H1 (cell line): ENCODE measurements around the gene TNPO2. TPM values are rescaled to one million over a fixed set of nuclear protein-coding genes. Genes with fewer than 3 reads are reported as not detected.

Experiments
- CTCF ChIA-PET: fragments of 300-600 bp; sonication (Branson Sonifier 250); formaldehyde crosslinking; loops from one replicate; lab custom pipeline; 2021; ENCODE audit not compliant: partially characterized antibody; lab: Charles Lee
- POLR2A ChIA-PET: fragments of 300-600 bp; sonication (Branson Sonifier 250); formaldehyde crosslinking; loops from one replicate; lab custom pipeline; 2021; ENCODE audit warnings: inconsistent platforms; ENCODE audit not compliant: partially characterized antibody; lab: Charles Lee
- DNase-seq, 2 experiments: peaks; one replicate each; pipeline versions ENCODE4 v3.0.0 to v3.0.0-alpha.2; 2010 to 2022; ENCODE audit warnings: low spot score in 2 of 2, low read depth in 1 of 2, mixed read lengths in 1 of 2
- FAIRE-seq: peaks from 2 replicates; lab custom pipeline; 2011; peaks lifted over from hg19 to GRCh38; lab: Jason Lieb, UNC
- H2AFZ ChIP-seq: 2 replicates; pipeline ENCODE4 v1.8.1; 2012; ENCODE audit warnings: low read length, inconsistent platforms
- H2AK5ac ChIP-seq: 2 replicates; pipeline ENCODE4 v1.6.1; 2013; ENCODE audit warnings: low read depth, low read length
- H2BK120ac ChIP-seq: replicated peaks from 2 replicates; pipeline ENCODE3; 2013; ENCODE audit warnings: low read depth, low read length, inconsistent platforms
- H2BK12ac ChIP-seq: 2 replicates; pipeline ENCODE4 v1.6.1; 2013; ENCODE audit warnings: low read depth, low read length
- H2BK15ac ChIP-seq: 2 replicates; pipeline ENCODE4 v1.6.1; 2013; ENCODE audit warnings: low read length
- H2BK20ac ChIP-seq: 2 replicates; pipeline ENCODE4 v1.6.1; 2013; ENCODE audit warnings: low read length
- H2BK5ac ChIP-seq: 2 replicates; pipeline ENCODE4 v1.6.1; 2013; ENCODE audit warnings: low read depth, low read length
- H3K14ac ChIP-seq: 2 replicates; pipeline ENCODE4 v1.6.1; 2013; ENCODE audit warnings: inconsistent platforms; ENCODE audit not compliant: insufficient read length
- H3K18ac ChIP-seq: 2 replicates; pipeline ENCODE4 v1.6.1; 2013; ENCODE audit warnings: low read length; ENCODE audit errors: extremely low read depth
- H3K23ac ChIP-seq: 2 replicates; pipeline ENCODE4 v1.6.1; 2013; ENCODE audit warnings: inconsistent platforms; ENCODE audit not compliant: insufficient read length
- H3K23me2 ChIP-seq: 2 replicates; pipeline ENCODE4 v1.6.1; 2013; ENCODE audit warnings: low read depth, low read length
- H3K27ac ChIP-seq: 2 replicates; pipeline ENCODE4 v1.6.1; 2011; ENCODE audit warnings: low read depth, low read length, inconsistent platforms
- H3K27me3 ChIP-seq, 4 experiments: replicated peaks in 1 of 4; 1 replicate in 1 of 4; 2 replicates in 3 of 4; pipeline versions ENCODE4 v1.6.1 to v1.8.1; 2011 to 2013; ENCODE audit warnings: low read length in 3 of 4, mild to moderate bottlenecking in 3 of 4, inconsistent platforms in 2 of 4, mixed read lengths in 2 of 4, moderate library complexity in 1 of 4; ENCODE audit not compliant: control insufficient read depth in 3 of 4, insufficient read depth in 3 of 4; ENCODE audit errors: extremely low read depth in 1 of 4
- H3K36me3 ChIP-seq, 4 experiments: 2 replicates each; pipeline versions ENCODE4 v1.6.1 to v1.8.1; 2011 to 2013; ENCODE audit warnings: mild to moderate bottlenecking in 4 of 4, low read length in 3 of 4, moderate library complexity in 2 of 4, control low read depth in 1 of 4, inconsistent platforms in 1 of 4; ENCODE audit not compliant: insufficient read depth in 4 of 4, control insufficient read depth in 2 of 4
- H3K4ac ChIP-seq: replicated peaks from 2 replicates; pipeline ENCODE3; 2013; ENCODE audit warnings: low read length, low read depth, mixed read lengths, inconsistent platforms; ENCODE audit not compliant: insufficient read length
- H3K4me1 ChIP-seq, 4 experiments: replicated peaks in 1 of 4; 1 replicate in 1 of 4; 2 replicates in 3 of 4; pipeline versions ENCODE4 v1.6.1 to v1.8.1; 2011 to 2013; ENCODE audit warnings: low read length in 3 of 4, inconsistent platforms in 2 of 4, mixed read lengths in 1 of 4; ENCODE audit not compliant: insufficient read depth in 4 of 4, control insufficient read depth in 3 of 4
- H3K4me2 ChIP-seq, 2 experiments: 2 replicates each; pipeline versions ENCODE4 v1.6.1 to v1.8.1; 2011 to 2013; ENCODE audit warnings: low read depth in 2 of 2, low read length in 2 of 2, control low read depth in 1 of 2, inconsistent platforms in 1 of 2, mild to moderate bottlenecking in 1 of 2; ENCODE audit not compliant: insufficient read depth in 1 of 2
- H3K4me3 ChIP-seq, 4 experiments: fragments of 200-600, 300-600 bp in 1 of 4; sonication (generic), shearing (Covaris generic), sonication (Bioruptor Twin) in 1 of 4; 2 replicates each; pipeline versions ENCODE4 v1.5.1 to v1.8.1; 2011 to 2016; ENCODE audit warnings: low read length in 4 of 4, low read depth in 3 of 4, control low read depth in 2 of 4, inconsistent platforms in 2 of 4, mild to moderate bottlenecking in 2 of 4, mixed read lengths in 1 of 4, moderate library complexity in 1 of 4; ENCODE audit not compliant: insufficient read depth in 2 of 4; ENCODE audit errors: extremely low read depth in 1 of 4
- H3K56ac ChIP-seq: replicated peaks from 2 replicates; pipeline ENCODE3; 2013; ENCODE audit warnings: low read depth, mild to moderate bottlenecking, mixed read lengths, low read length, inconsistent platforms; ENCODE audit not compliant: insufficient read length
- H3K79me1 ChIP-seq: 2 replicates; pipeline ENCODE4 v1.6.1; 2013; ENCODE audit warnings: low read depth, low read length, control low read depth
- H3K79me2 ChIP-seq, 2 experiments: 2 replicates each; pipeline versions ENCODE4 v1.6.1 to v1.8.1; 2012 to 2013; ENCODE audit warnings: low read length in 2 of 2, mild to moderate bottlenecking in 2 of 2, inconsistent platforms in 1 of 2; ENCODE audit not compliant: insufficient read depth in 2 of 2, control insufficient read depth in 1 of 2
- H3K9ac ChIP-seq, 4 experiments: replicated peaks in 1 of 4; 1 replicate in 1 of 4; 2 replicates in 3 of 4; pipeline versions ENCODE4 v1.6.1 to v1.8.1; 2011 to 2013; ENCODE audit warnings: low read depth in 3 of 4, low read length in 3 of 4, control low read depth in 2 of 4, mild to moderate bottlenecking in 2 of 4, moderate library complexity in 2 of 4, inconsistent platforms in 1 of 4; ENCODE audit errors: extremely low read depth in 1 of 4
- H3K9me3 ChIP-seq, 2 experiments: 2 replicates each; pipeline versions ENCODE4 v1.6.1 to v1.8.1; 2012 to 2013; ENCODE audit warnings: mild to moderate bottlenecking in 2 of 2, moderate library complexity in 2 of 2, control low read depth in 1 of 2, inconsistent platforms in 1 of 2, low read depth in 1 of 2, low read length in 1 of 2, mixed read lengths in 1 of 2; ENCODE audit not compliant: insufficient read depth in 2 of 2
- H4K20me1 ChIP-seq, 2 experiments: replicated peaks in 1 of 2; 2 replicates each; pipeline versions ENCODE3 to v1.8.1; 2011 to 2013; ENCODE audit warnings: inconsistent platforms in 2 of 2, low read length in 2 of 2, mild to moderate bottlenecking in 1 of 2; ENCODE audit not compliant: insufficient read depth in 2 of 2, control insufficient read depth in 1 of 2
- H4K5ac ChIP-seq: 2 replicates; pipeline ENCODE4 v1.6.1; 2013; ENCODE audit warnings: low read length, low read depth, mixed read lengths, inconsistent platforms; ENCODE audit not compliant: insufficient read length
- H4K8ac ChIP-seq: 2 replicates; pipeline ENCODE4 v1.8.0; 2013; ENCODE audit warnings: mild to moderate bottlenecking, moderate library complexity, low read length, inconsistent platforms; ENCODE audit not compliant: insufficient read depth; ENCODE audit errors: extremely low read depth
- H4K91ac ChIP-seq: replicated peaks from 2 replicates; pipeline ENCODE3; 2013; ENCODE audit warnings: low read length, mixed read lengths, inconsistent platforms; ENCODE audit not compliant: insufficient read length
- BCL11A ChIP-seq, 2 experiments: IDR thresholded peaks; one replicate each; pipeline ENCODE4 v1.6.1; 2011; ENCODE audit warnings: low read depth in 2 of 2, low read length in 2 of 2, mild to moderate bottlenecking in 2 of 2
- CEBPB ChIP-seq: IDR thresholded peaks from 2 replicates; pipeline ENCODE4 v1.6.1; 2012; ENCODE audit warnings: low read depth, low read length
- CHD2 ChIP-seq: IDR thresholded peaks from 2 replicates; pipeline ENCODE4 v1.6.1; 2012; ENCODE audit warnings: low read length, improper control_type of control experiment
- CREB1 ChIP-seq: IDR thresholded peaks from 2 replicates; pipeline ENCODE4 v1.6.1; 2012; ENCODE audit warnings: inconsistent platforms
- HDAC2 ChIP-seq, 2 experiments: fragments of 300-600 bp in 1 of 2; sonication (generic) in 1 of 2; IDR thresholded peaks; 2 replicates each; pipeline ENCODE4 v1.6.1; 2011 to 2012; ENCODE audit warnings: low read depth in 2 of 2, low read length in 2 of 2, mild to moderate bottlenecking in 2 of 2, moderate library complexity in 2 of 2, borderline replicate concordance in 1 of 2, inconsistent platforms in 1 of 2
- POU5F1 ChIP-seq: IDR thresholded peaks from 2 replicates; pipeline ENCODE4 v1.6.1; 2011; ENCODE audit warnings: low read depth, mild to moderate bottlenecking, low read length, moderate library complexity
- SAP30 ChIP-seq: fragments of 300-600 bp; sonication (generic); IDR thresholded peaks from 2 replicates; pipeline ENCODE4 v1.7.1; 2012; ENCODE audit warnings: low read length, moderate library complexity, mild to moderate bottlenecking, inconsistent platforms; ENCODE audit not compliant: insufficient read depth, insufficient replicate concordance
- SUZ12 ChIP-seq: fragments of 200-600 bp; sonication (generic); IDR thresholded peaks from 2 replicates; pipeline ENCODE4 v1.6.1; 2012; ENCODE audit warnings: mild to moderate bottlenecking, inconsistent platforms, low read length, moderate library complexity, mixed read lengths
- TAF7 ChIP-seq: optimal IDR thresholded peaks from 2 replicates; pipeline ENCODE3; 2011; ENCODE audit warnings: low read depth, mild to moderate bottlenecking, inconsistent platforms, low read length, moderate library complexity, borderline replicate concordance
- WGBS, 2 experiments: shearing (Covaris generic) in 1 of 2; methylation state at CpG; one replicate each; pipeline versions ENCODE4 v1.1.6 to v1.1.7; 2013 to 2015; ENCODE audit warnings: low lambda C conversion rate in 2 of 2, mixed read lengths in 2 of 2, inconsistent platforms in 1 of 2, low coverage in 1 of 2, missing lambda C conversion rate in 1 of 2; ENCODE audit not compliant: insufficient replicate concordance in 2 of 2, insufficient coverage in 1 of 2, insufficient read length in 1 of 2; ENCODE audit errors: extremely low coverage in 1 of 2, missing lambda C conversion rate in 1 of 2; 5-methylcytosine and 5-hydroxymethylcytosine counted together
- polyA plus RNA-seq, 7 experiments: library from polyadenylated mRNA; depleted of rRNA in 3 of 7; stranded (reverse) in 5 of 7; unstranded in 2 of 7; fragments of >200 nt in 5 of 7; fragments of 200-250 nt in 2 of 7; gene quantifications; 1 replicate in 5 of 7; 2 replicates in 1 of 7; 4 replicates in 1 of 7; pipeline versions ENCODE4 v1.2.1 to v1.2.3, GENCODE V29; 2011 to 2013; ENCODE audit warnings: missing spikeins in 2 of 7, mixed read lengths in 2 of 7
- total RNA-seq: library from RNA; stranded (reverse); fragmentation: NEBNext Ultra II Directional; extraction: Animal tissue kit (Norgen Biotek cat#: 25700); gene quantifications from 2 replicates; pipeline ENCODE4 v1.2.1, GENCODE V29; 2021
- TF ChIP-seq, protein P1 (sequence below): IDR thresholded peaks from 2 replicates; pipeline ENCODE4 v1.6.1; 2012; ENCODE audit warnings: inconsistent platforms

The TNPO2 gene
- total and polyA plus RNA-seq, 2 of the 8 experiments (the other 6 are each of a cell fraction or from before 2014, with no cell fraction given), result 112 to 121 TPM

DNA sequence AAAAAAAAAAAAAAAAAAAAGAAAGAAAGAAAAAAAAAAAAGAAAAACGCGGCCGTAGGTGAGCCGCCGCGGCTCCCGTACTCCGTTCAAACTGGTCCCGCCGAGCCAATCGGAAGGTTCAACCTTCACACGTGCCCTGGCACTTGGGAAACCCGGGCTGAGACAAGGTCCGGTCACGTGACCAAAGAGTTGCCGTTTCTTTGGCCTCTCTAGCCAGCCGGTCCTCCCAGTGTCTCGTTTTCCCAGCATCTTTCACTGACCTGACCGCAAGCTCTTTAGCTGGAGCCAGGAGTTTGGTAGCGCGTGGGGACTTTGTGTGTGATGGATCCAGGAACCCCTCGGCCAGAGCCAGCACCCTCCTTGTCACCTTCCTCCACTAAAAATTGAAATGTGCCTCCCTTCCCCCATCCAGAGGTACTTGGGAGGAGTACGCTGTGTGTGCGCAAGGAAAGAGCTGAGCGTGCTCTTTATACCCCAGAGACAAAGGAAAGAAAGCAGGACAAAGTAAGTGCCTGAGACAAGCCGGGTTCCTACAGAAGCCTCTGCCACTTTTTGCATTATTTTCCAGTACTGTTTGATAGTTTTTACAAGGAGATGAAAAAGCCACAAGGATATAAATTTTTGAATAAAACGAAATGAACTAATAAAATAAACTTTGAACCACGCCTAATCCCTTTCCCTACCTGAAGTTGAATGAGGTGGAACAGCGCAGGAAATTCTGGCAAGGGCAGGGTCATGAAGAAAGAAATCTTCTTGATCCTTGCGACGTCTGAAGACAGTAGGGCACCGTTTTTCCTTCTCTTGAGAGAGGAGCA is 959 bp downstream of the TNPO2 start:
- Histone ChIP-seq H3K14ac (no peak overlapping the region), H2AK5ac (0 out of 2 replicates have a peak overlapping the region, but pooled peaks have one; percentile 42), H4K5ac (peak overlapping the region; percentile 53), H3K23ac (no peak overlapping the region), H3K4ac (peak overlapping the region; percentile 40), H3K4me2 (peak overlapping the region; percentile 93 to 98), H3K27ac (peak overlapping the region; percentile 87), H2BK120ac (peak overlapping the region; percentile 5), H3K56ac (peak overlapping the region; percentile 56), H3K36me3 (peaks cover 4 to 12% (median 7%) of the 10 kb centered on the region in 4 experiments; a peak in 6 of 8 replicates), H3K27me3 (no peaks in the 10 kb centered on the region), H3K18ac (peak overlapping the region; percentile 76), H3K9ac (peak overlapping the region; percentile 76 to 97 (median 89)), H3K23me2 (peaks cover 10% of the 10 kb centered on the region), H2BK5ac (peak overlapping the region; percentile 87; the same call in 1 of the 2 replicates), H3K79me1 (peaks cover 12% of the 10 kb centered on the region; the same call in 1 of the 2 replicates), H2AFZ (no peak overlapping the region), H2BK20ac (no peak overlapping the region), H4K8ac (peak overlapping the region; percentile 97; the same call in 1 of the 2 replicates), H3K4me3 (peak overlapping the region; percentile 80 to 93 (median 82)), H3K9me3 (no peaks in the 10 kb centered on the region), H3K79me2 (peaks cover 27 to 53% of the 10 kb centered on the region in 2 experiments), H4K91ac (peak overlapping the region; percentile 78), H4K20me1 (peaks cover 4 to 11% of the 10 kb centered on the region in 2 experiments), H2BK15ac (no peak overlapping the region; the same call in 1 of the 2 replicates), H3K4me1 (peaks cover 0 to 6% (median 2%) of the 10 kb centered on the region in 4 experiments; a peak in 5 of 7 replicates), H2BK12ac (peak overlapping the region; percentile 86; the same call in 1 of the 2 replicates)
- ChIA-PET CTCF (interaction anchor here (0.7 to 3.9 kb wide), 9 partner anchors 11 to 125 kb away, joined by 3 to 20 read pairs (median 5); partner anchors contain the start of gene TRIR), POLR2A (interaction anchor here (0.6 to 12.9 kb wide), 32 partner anchors 9 to 433 kb away, joined by 3 to 258 read pairs (median 5); partner anchors contain the start of genes BEST2, DHPS, FBXW9 and GCDH)
- peak; percentile 91 for DNase-seq
- 1% methylated on average over 21 of the region's 32 CpGs; no CpG with 5 or more reads in 1 of the 2 experiments for WGBS, 2 experiments
- peak; percentile 77 for FAIRE-seq
- TF ChIP-seq TAF7 (peak; percentile 62), CREB1 (no peak), CEBPB (peak; percentile 66), SAP30 (peak; percentile 59), SUZ12 (no peak), HDAC2 (IDR thresholded peaks at IDR 0.05; ENCODE audit: borderline replicate concordance in 1 of 2, low read depth in 2 of 2, low read length in 2 of 2) (no peak; a peak in 1 of 4 replicates), BCL11A (IDR thresholded peaks at IDR 0.05; ENCODE audit: low read depth in 2 of 2, low read length in 2 of 2) (no peak), CHD2 (no peak), POU5F1 (no peak)
- TF ChIP-seq, protein P1, sequence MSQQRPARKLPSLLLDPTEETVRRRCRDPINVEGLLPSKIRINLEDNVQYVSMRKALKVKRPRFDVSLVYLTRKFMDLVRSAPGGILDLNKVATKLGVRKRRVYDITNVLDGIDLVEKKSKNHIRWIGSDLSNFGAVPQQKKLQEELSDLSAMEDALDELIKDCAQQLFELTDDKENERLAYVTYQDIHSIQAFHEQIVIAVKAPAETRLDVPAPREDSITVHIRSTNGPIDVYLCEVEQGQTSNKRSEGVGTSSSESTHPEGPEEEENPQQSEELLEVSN, result peak; percentile 52; the same call in 1 of the 2 replicates
